Astrocyte of the cerebellum (primary cell): ENCODE data around the gene CETP.

Experiments
- DNase-seq: peaks from one replicate; pipeline ENCODE4 v3.0.0-alpha.2; 2011; ENCODE audit warnings: low read depth
- H3K4me3 ChIP-seq: 2 replicates; pipeline ENCODE4 v1.5.1; 2011; ENCODE audit warnings: mild to moderate bottlenecking, low read depth, low read length, moderate library complexity
- in situ Hi-C: cut with HindIII; loops from 2 replicates; pipeline ENCODE4 v1.10.0; 2017; ENCODE audit warnings: low sequenced_read_pairs
- TF ChIP-seq, protein P1 (sequence below): IDR thresholded peaks from 2 replicates; pipeline ENCODE4 v1.5.1; 2012; ENCODE audit warnings: low read length, low read depth, moderate library complexity, mild to moderate bottlenecking; ENCODE audit errors: missing control alignments

CETP gene

DNA sequence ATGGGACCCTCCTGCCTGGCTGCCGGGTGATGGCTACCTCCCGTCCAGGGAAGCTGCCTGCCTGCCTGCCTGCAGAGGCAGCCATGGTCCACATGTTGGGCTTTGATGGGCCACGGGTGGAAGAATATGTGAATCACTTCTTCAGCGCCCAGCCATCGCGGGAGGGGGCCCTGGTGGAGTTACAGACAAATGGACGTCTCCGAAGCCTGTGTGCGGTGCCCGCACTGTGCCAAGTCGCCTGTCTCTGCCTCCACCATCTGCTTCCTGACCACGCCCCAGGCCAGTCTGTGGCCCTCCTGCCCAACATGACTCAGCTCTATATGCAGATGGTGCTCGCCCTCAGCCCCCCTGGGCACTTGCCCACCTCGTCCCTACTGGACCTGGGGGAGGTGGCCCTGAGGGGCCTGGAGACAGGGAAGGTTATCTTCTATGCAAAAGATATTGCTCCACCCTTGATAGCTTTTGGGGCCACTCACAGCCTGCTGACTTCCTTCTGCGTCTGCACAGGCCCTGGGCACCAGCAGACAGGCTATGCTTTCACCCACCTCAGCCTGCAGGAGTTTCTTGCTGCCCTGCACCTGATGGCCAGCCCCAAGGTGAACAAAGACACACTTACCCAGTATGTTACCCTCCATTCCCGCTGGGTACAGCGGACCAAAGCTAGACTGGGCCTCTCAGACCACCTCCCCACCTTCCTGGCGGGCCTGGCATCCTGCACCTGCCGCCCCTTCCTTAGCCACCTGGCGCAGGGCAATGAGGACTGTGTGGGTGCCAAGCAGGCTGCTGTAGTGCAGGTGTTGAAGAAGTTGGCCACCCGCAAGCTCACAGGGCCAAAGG is 64.4 kb downstream of the CETP start:
- H3K4me3 ChIP-seq, result no peak overlapping the region
- in situ Hi-C loops, result loop anchor here (5.0 kb wide), 1 partner anchor 74 kb away; no protein-coding TSS in a partner anchor
- TF ChIP-seq, protein P1, sequence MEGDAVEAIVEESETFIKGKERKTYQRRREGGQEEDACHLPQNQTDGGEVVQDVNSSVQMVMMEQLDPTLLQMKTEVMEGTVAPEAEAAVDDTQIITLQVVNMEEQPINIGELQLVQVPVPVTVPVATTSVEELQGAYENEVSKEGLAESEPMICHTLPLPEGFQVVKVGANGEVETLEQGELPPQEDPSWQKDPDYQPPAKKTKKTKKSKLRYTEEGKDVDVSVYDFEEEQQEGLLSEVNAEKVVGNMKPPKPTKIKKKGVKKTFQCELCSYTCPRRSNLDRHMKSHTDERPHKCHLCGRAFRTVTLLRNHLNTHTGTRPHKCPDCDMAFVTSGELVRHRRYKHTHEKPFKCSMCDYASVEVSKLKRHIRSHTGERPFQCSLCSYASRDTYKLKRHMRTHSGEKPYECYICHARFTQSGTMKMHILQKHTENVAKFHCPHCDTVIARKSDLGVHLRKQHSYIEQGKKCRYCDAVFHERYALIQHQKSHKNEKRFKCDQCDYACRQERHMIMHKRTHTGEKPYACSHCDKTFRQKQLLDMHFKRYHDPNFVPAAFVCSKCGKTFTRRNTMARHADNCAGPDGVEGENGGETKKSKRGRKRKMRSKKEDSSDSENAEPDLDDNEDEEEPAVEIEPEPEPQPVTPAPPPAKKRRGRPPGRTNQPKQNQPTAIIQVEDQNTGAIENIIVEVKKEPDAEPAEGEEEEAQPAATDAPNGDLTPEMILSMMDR, result no peak
- DNase-seq, result no peak

DNA sequence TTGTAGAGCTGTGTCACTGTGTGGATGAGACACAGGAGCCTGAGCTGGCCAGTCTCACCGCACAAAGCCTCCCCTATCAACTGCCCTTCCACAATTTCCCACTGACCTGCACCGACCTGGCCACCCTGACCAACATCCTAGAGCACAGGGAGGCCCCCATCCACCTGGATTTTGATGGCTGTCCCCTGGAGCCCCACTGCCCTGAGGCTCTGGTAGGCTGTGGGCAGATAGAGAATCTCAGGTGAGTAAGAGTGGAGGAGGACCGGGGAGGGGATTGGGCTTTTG is 65.0 kb downstream of the CETP start:
- DNase-seq, result no peak
- H3K4me3 ChIP-seq, result no peak overlapping the region
- in situ Hi-C loops, result loop anchor here (5.0 kb wide), 1 partner anchor 74 kb away; no protein-coding TSS in a partner anchor
- TF ChIP-seq, protein P1, result no peak

DNA sequence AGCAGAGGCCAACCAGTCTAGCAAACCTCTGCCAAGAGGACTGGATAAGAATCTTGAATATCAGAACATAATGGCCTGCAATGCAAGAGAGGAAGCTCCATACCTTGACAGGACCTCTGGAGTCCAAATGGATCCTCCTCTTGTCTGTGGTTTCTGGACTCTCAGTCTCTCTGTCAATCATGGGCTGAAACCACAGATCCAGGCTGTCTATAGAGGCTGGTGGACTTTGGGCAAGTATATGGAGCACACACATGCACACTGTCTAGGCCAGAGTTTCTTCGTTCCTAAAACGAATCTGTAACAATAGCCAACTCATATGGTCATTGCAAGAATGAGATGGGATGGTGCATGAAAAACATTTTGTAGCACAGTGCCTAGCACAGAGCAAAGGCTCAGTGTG is 65.3 kb downstream of the CETP start:
- H3K4me3 ChIP-seq, result no peak overlapping the region
- DNase-seq, result no peak
- TF ChIP-seq, protein P1, result no peak
- in situ Hi-C loops, result loop anchor here (5.0 kb wide), 1 partner anchor 75 kb away; no protein-coding TSS in a partner anchor

DNA sequence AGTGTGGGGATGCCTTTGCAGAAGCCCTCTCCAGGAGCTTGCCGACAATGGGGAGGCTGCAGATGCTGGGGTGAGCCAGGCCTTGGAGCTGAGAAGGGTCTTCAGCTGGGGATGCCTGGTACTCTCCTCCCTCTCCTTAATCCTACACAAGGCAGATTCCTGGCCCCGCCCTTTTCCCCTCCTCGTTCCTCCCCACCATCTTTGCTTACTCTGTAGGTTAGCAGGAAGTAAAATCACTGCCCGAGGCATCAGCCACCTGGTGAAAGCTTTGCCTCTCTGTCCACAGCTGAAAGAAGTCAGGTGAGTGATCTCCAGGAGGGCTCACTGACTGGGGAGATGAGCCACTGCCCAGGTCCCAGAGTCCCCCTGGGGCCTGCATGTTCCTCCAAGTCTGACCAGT is 66.3 kb downstream of the CETP start:
- in situ Hi-C loops, result loop anchor here (5.0 kb wide), 1 partner anchor 76 kb away; no protein-coding TSS in a partner anchor
- no peak for DNase-seq

DNA sequence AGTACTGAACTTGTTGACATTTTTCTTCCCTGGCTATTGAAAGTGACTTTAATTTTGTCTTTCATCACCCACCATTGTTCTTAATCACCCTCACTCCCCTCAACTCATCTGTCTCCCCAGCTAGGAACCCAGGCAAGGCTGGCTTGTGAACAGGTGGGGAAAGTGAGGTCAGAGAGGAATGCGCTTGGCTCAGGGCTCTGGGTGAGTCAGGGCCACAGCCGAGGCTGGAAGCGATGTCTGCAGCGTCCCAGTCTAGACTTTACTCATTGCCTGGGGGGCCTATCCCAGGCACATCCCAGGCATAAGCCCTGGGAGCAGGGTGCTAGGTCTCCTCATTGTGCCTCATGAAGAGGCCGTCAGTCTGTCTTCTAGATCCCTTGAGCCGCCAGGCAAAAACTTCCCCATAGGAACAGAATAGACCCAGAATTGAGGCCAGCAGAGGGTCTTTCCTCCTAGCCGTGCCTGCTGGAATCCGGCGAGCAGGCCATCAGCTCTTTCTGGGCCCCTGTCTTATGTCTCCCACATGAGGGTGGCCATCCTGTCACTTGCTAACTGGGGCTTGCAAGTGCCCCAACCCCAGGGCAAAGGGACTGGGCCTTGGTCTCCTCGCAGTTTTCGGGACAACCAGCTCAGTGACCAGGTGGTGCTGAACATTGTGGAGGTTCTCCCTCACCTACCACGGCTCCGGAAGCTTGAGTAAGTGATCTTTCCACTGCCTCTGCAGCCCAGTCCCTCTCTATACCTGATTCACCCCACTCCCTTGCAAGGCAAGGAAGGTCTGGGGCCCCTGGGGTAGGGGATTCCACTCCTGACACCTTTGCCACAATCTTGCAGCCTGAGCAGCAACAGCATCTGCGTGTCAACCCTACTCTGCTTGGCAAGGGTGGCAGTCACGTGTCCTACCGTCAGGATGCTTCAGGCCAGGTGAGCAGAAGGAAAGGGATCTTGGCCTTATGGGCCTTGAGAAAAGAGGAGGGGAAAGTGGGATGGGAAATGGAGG is 67.7 kb downstream of the CETP start:
- peak; percentile 34 for DNase-seq
- H3K4me3 ChIP-seq, result no peak overlapping the region
- TF ChIP-seq, protein P1, result no peak
- in situ Hi-C loops, result loop anchor here (5.0 kb wide), 1 partner anchor 77 kb away; no protein-coding TSS in a partner anchor

More for the DNA sequence above, 66.3 kb downstream of the CETP start:
- TF ChIP-seq, protein P1, result no peak
- no peak overlapping the region for H3K4me3 ChIP-seq

GRCh38 chr16:57030346-57030902 is 68.7 kb downstream of the CETP start:
- TF ChIP-seq, protein P1, result no peak
- in situ Hi-C loops, result no loop called here
- no peak for DNase-seq
- no peak overlapping the region for H3K4me3 ChIP-seq
